CD4-positive, CD25-positive, alpha-beta regulatory T cell (primary cell): ENCODE measurements around the gene RNF128. TPM values are rescaled to one million over a fixed set of nuclear protein-coding genes. Genes with fewer than 3 reads are reported as not detected.
A peak's percentile ranks its signal among the peaks of the same experiment; 100 is the strongest.

Experiments
- ATAC-seq, 2 donors: fragments of 150-1000 bp; cut with Tn5 transposase; one replicate each; pipeline ENCODE4 v1.10.0; 2021; ENCODE audit warnings: low read depth in 2 of 2, moderate number of reproducible peaks in 2 of 2, moderate library complexity in 1 of 2
- DNase-seq, 3 donors: peaks; one replicate each; pipeline versions ENCODE4 v3.0.0 to v3.0.0-alpha.2; 2012 to 2022; ENCODE audit warnings: mixed read lengths in 1 of 3
- H3K27ac ChIP-seq: one replicate; pipeline ENCODE4 v1.7.0; 2013; ENCODE audit warnings: mild to moderate bottlenecking, low read length; ENCODE audit not compliant: insufficient read depth, poor library complexity, severe bottlenecking
- H3K27me3 ChIP-seq: one replicate; pipeline ENCODE4 v1.7.0; 2013; ENCODE audit warnings: low read length; ENCODE audit not compliant: control insufficient read depth, insufficient read depth
- H3K36me3 ChIP-seq: one replicate; pipeline ENCODE4 v1.7.0; 2013; ENCODE audit warnings: mild to moderate bottlenecking, low read length, moderate library complexity; ENCODE audit not compliant: control insufficient read depth, insufficient read depth
- H3K4me1 ChIP-seq: 2 replicates; pipeline ENCODE4 v1.7.0; 2013; ENCODE audit warnings: mild to moderate bottlenecking, low read length; ENCODE audit not compliant: insufficient read depth, control insufficient read depth, poor library complexity, severe bottlenecking
- H3K4me3 ChIP-seq: one replicate; pipeline ENCODE4 v1.7.0; 2013; ENCODE audit warnings: low read depth, mild to moderate bottlenecking, low read length, moderate library complexity
- H3K9me3 ChIP-seq, 2 experiments: 1 replicate in 1 of 2; 2 replicates in 1 of 2; pipeline ENCODE4 v1.7.0; 2013; ENCODE audit warnings: low read length in 2 of 2, mild to moderate bottlenecking in 1 of 2, moderate library complexity in 1 of 2; ENCODE audit not compliant: control insufficient read depth in 2 of 2
- H3K27ac Mint-ChIP-seq, 3 donors: one replicate each; pipeline ENCODE4 v1.8.0; 2020 to 2022; ENCODE audit warnings: mild to moderate bottlenecking in 3 of 3, mixed read lengths in 3 of 3, moderate library complexity in 2 of 3
- H3K27me3 Mint-ChIP-seq: one replicate; pipeline ENCODE4 v1.8.0; 2022; ENCODE audit warnings: mild to moderate bottlenecking, mixed read lengths
- H3K36me3 Mint-ChIP-seq: one replicate; pipeline ENCODE4 v1.8.0; 2020; ENCODE audit warnings: mixed read lengths
- H3K4me1 Mint-ChIP-seq, 4 donors: one replicate each; pipeline ENCODE4 v1.8.0; 2020 to 2022; ENCODE audit warnings: mixed read lengths in 4 of 4, mild to moderate bottlenecking in 1 of 4
- H3K4me3 Mint-ChIP-seq, 4 donors: one replicate each; pipeline ENCODE4 v1.8.0; 2020 to 2022; ENCODE audit warnings: mild to moderate bottlenecking in 4 of 4, mixed read lengths in 4 of 4, moderate library complexity in 3 of 4
- H3K9me3 Mint-ChIP-seq, 7 donors: one replicate each; pipeline ENCODE4 v1.8.0; 2020 to 2022; ENCODE audit warnings: mixed read lengths in 7 of 7, mild to moderate bottlenecking in 3 of 7, moderate library complexity in 2 of 7
- polyA plus RNA-seq, 4 donors: library from polyadenylated mRNA; unstranded; fragments of 300-500 nt; fragmentation: Illumina TruSeq; gene quantifications; one replicate each; pipeline ENCODE4 v1.2.3, GENCODE V29; 2021
- total RNA-seq: library from RNA; stranded (reverse); gene quantifications from one replicate; pipeline ENCODE4 v1.2.3, GENCODE V29; 2022

Gene RNF128
- total and polyA plus RNA-seq, 5 donors from 2014 or later = not detected

DNA sequence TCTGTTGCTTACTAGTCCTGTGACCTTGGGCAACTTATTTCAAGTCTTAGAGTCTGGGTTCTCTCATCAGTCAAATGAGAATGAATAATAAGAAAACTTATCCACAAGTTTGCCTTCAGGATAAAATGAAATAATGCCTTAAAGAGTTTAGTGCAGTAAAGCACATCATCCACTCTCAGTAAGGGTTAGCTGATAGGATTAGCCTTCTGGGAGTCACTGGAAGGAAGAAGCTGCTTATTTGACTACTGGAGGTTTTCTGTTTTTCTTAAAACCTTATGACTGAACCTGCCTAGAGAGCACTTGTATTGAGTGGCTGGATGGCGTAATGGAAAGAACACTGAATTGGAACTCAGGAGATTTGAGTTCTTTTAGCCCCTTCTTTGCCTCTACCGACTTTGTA is 1.8 kb downstream of the RNF128 start:
- no peak for ATAC-seq
- Histone ChIP-seq H3K27me3 (peaks cover 6% of the 10 kb centered on the region), H3K27ac (no peak overlapping the region), H3K36me3 (no peaks in the 10 kb centered on the region), H3K9me3 (no peaks in the 10 kb centered on the region), H3K4me1 (no peaks in the 10 kb centered on the region), H3K4me3 (no peak overlapping the region)
- Mint-ChIP-seq H3K36me3 (no peaks in the 10 kb centered on the region), H3K27ac (no peak overlapping the region), H3K4me3 (no peak overlapping the region), H3K27me3 (peaks cover 31% of the 10 kb centered on the region), H3K4me1 (peaks cover 0 to 7% (median 0%) of the 10 kb centered on the region in 4 donors), H3K9me3 (peaks cover 0 to 2% (median 0%) of the 10 kb centered on the region in 7 donors)
- DNase-seq = no peak

DNA sequence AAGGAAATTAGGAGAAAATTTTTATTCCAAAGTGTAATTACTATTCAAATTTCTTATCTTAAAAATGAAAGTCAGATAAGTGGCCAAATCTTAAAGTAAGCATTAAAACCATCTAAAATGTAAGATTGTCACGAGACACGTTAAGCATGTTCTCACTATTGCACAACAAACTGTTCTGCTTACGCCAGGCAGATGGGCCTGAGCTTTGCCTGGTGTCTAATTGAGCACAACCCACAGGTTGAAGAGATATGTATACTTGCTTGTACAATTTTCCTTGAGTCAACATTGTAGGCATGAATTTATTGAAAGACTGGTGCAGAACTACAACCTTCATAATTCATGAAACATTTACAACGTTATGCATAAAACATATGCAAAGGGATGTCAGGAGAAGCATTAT is 3.9 kb downstream of the RNF128 start:
- no peaks in the 10 kb centered on the region for H3K9me3 ChIP-seq
- H3K9me3 Mint-ChIP-seq = peaks cover 0 to 2% (median 0%) of the 10 kb centered on the region in 7 donors
- H3K4me3 Mint-ChIP-seq = no peak overlapping the region
- no peak for ATAC-seq
- peaks cover 18% of the 10 kb centered on the region for H3K27me3 Mint-ChIP-seq
- DNase-seq = no peak
- peaks cover 0 to 7% (median 0%) of the 10 kb centered on the region in 4 donors for H3K4me1 Mint-ChIP-seq
- peak overlapping the region in 1 of 3 donors; percentile 60 for H3K27ac Mint-ChIP-seq
- H3K27me3 ChIP-seq = peaks cover 6% of the 10 kb centered on the region
- no peaks in the 10 kb centered on the region for H3K36me3 Mint-ChIP-seq
- H3K27ac ChIP-seq = no peak overlapping the region
- no peaks in the 10 kb centered on the region for H3K36me3 ChIP-seq
- no peak overlapping the region for H3K4me3 ChIP-seq
- no peaks in the 10 kb centered on the region for H3K4me1 ChIP-seq

DNA sequence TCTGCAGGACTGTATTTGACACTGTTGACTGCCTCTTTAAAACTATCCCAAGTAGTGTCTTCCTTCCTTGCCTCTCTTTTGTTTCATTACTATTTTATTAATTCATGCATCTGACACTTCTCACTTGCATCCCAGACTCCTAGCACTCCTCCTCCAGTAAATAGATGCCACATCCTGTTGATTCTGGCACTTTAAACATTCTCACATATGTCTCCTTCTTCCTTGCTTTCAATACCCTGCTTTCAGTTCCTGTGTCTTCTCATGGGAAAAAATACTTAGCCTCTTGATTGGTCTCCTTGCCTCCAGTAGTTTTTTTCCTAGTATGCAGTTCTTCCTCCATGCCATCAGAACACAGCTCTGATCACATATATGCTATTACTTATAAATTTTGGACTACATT is 5.1 kb downstream of the RNF128 start:
- H3K36me3 ChIP-seq = no peaks in the 10 kb centered on the region
- DNase-seq (no peak), ATAC-seq (no peak)
- no peaks in the 10 kb centered on the region for H3K4me1 ChIP-seq
- Mint-ChIP-seq H3K4me3 (no peak overlapping the region), H3K4me1 (no peaks in the 10 kb centered on the region), H3K27me3 (peaks cover 9% of the 10 kb centered on the region), H3K9me3 (peaks cover 0 to 2% (median 0%) of the 10 kb centered on the region in 7 donors), H3K27ac (no peak overlapping the region), H3K36me3 (no peaks in the 10 kb centered on the region)
- no peaks in the 10 kb centered on the region for H3K27me3 ChIP-seq
- no peak overlapping the region for H3K27ac ChIP-seq
- H3K4me3 ChIP-seq = no peak overlapping the region
- H3K9me3 ChIP-seq = no peaks in the 10 kb centered on the region

DNA sequence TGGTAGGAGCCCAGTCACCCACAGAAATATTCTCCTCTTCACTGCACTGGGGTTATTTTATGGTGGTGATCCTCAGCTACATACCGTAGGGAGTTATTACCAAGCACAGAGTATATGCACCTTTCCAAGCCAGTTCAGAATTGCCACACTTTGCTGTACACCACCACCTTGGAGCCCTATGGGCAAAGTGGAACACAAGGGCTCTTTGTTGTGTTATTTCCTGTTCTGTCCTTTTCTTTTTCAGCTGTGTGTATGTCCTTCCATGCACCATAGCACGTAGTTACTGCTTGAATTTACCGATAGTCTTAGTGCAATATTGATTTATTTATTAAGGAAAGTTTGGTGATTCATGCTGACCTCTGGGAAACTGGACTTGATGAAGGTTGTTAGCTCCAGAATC is 8.3 kb downstream of the RNF128 start:
- ATAC-seq (no peak), DNase-seq (no peak)
- H3K4me3 ChIP-seq = no peak overlapping the region
- no peaks in the 10 kb centered on the region for H3K9me3 ChIP-seq
- Mint-ChIP-seq H3K4me3 (no peak overlapping the region), H3K27me3 (no peaks in the 10 kb centered on the region), H3K9me3 (peaks cover 0 to 2% (median 0%) of the 10 kb centered on the region in 7 donors), H3K36me3 (no peaks in the 10 kb centered on the region), H3K4me1 (no peaks in the 10 kb centered on the region), H3K27ac (no peak overlapping the region)
- H3K27me3 ChIP-seq = no peaks in the 10 kb centered on the region
- no peaks in the 10 kb centered on the region for H3K36me3 ChIP-seq
- no peak overlapping the region for H3K27ac ChIP-seq
- H3K4me1 ChIP-seq = no peaks in the 10 kb centered on the region

DNA sequence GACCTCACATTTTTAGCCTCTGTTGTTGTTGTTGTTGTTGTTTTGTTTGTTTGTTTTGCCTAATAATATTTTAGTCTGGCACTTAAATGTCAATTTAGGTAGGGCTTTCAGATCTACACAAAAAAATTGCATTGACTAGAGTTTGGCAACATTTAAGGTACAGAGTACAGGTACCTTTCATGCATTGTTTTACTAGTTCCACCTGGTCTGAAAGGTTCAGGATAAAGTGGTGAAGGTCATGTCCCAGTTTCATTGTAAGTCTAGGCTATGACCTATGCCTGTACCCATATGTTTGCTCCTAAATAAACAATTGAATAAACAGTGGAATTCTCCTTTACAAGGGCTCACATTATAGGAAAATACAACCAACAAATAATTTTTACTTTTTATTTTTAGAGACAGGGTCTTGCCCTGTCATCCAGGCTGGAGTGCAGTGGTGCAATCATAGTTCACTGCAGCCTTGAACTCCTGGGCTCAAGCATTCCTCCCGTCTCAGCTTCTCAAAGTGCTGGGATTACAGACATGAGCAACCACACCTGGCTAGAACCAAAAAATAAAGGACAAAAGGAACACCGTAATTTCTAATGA is 13.8 kb downstream of the RNF128 start:
- no peak for DNase-seq
- no peak overlapping the region for H3K4me3 Mint-ChIP-seq
- Histone ChIP-seq H3K27ac (no peak overlapping the region), H3K36me3 (no peaks in the 10 kb centered on the region), H3K27me3 (no peaks in the 10 kb centered on the region), H3K4me1 (no peaks in the 10 kb centered on the region), H3K4me3 (no peak overlapping the region), H3K9me3 (no peaks in the 10 kb centered on the region)
- no peak for ATAC-seq
- no peak overlapping the region for H3K27ac Mint-ChIP-seq
- H3K9me3 Mint-ChIP-seq = peaks cover 0 to 2% (median 0%) of the 10 kb centered on the region in 7 donors
- H3K27me3 Mint-ChIP-seq = no peaks in the 10 kb centered on the region
- H3K36me3 Mint-ChIP-seq = no peaks in the 10 kb centered on the region
- no peaks in the 10 kb centered on the region for H3K4me1 Mint-ChIP-seq

DNA sequence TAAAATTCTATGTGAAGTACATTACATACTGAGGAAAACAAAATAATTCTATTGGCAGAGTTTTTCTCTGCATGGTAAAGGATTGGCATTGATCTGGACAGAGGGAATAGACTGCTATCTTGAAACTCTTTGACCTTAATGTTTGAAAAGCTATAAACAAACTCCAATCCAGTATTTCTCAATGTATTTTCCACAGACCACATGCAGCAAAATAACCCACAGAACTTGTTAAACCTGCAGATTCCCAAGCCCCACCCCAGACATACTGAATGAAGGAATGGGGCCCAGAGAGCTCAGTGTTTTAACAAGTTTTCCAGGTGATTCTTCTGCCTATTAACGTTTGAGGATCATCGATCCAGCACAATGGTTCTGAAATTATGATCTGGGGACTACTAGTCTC is 15.7 kb downstream of the RNF128 start:
- no peak for ATAC-seq
- Histone ChIP-seq H3K4me1 (no peaks in the 10 kb centered on the region), H3K36me3 (no peaks in the 10 kb centered on the region), H3K9me3 (no peaks in the 10 kb centered on the region), H3K27ac (no peak overlapping the region), H3K27me3 (no peaks in the 10 kb centered on the region), H3K4me3 (no peak overlapping the region)
- Mint-ChIP-seq H3K27me3 (no peaks in the 10 kb centered on the region), H3K36me3 (no peaks in the 10 kb centered on the region), H3K4me1 (no peaks in the 10 kb centered on the region), H3K27ac (no peak overlapping the region), H3K9me3 (no peaks in the 10 kb centered on the region), H3K4me3 (no peak overlapping the region)
- no peak for DNase-seq

DNA sequence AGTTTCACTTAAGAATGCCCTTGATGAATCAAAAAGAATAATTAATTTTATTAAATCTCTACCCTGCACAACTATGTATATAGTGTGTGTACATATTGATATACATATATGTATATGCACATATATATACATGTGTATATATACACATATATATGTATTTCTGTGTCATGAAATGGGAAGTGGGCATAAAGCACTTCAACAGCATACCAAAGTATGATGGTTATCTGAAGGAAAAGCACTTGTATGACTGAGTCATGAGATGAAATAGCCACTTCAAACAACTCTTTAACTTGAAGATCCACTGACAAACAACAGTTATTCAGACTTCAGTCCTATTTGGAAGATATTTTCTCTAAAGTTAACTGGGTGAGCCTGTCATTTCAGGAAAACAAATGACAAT is 16.3 kb downstream of the RNF128 start:
- DNase-seq (no peak), ATAC-seq (no peak)
- Mint-ChIP-seq H3K4me3 (no peak overlapping the region), H3K27ac (no peak overlapping the region), H3K9me3 (no peaks in the 10 kb centered on the region), H3K27me3 (no peaks in the 10 kb centered on the region), H3K4me1 (no peaks in the 10 kb centered on the region), H3K36me3 (no peaks in the 10 kb centered on the region)
- no peaks in the 10 kb centered on the region for H3K9me3 ChIP-seq
- no peaks in the 10 kb centered on the region for H3K27me3 ChIP-seq
- H3K36me3 ChIP-seq = no peaks in the 10 kb centered on the region
- no peaks in the 10 kb centered on the region for H3K4me1 ChIP-seq
- no peak overlapping the region for H3K4me3 ChIP-seq
- H3K27ac ChIP-seq = no peak overlapping the region

DNA sequence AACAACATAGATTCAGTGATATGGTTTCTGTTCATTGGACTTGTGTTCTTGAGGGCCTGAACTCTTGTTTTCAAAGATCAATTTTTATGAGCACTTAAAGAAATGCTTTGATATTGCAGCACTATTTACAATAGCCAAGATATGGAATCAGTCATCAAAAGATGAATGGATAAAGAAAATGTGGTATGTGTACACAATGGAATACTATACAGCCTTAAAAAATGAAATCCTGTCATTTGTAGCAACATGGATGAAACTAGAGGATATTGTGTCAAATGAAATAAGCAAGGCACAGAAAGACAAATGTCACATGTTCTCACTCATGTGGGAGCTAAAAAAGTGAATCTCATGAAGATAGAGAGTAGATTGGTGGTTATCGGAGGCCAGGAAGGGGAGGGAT is 21.9 kb downstream of the RNF128 start:
- no peaks in the 10 kb centered on the region for H3K4me1 ChIP-seq
- H3K27me3 Mint-ChIP-seq = no peaks in the 10 kb centered on the region
- H3K9me3 Mint-ChIP-seq = peaks cover 0 to 5% (median 2%) of the 10 kb centered on the region in 7 donors
- H3K36me3 Mint-ChIP-seq = no peaks in the 10 kb centered on the region
- ATAC-seq (no peak), DNase-seq (no peak)
- no peak overlapping the region for H3K4me3 ChIP-seq
- H3K27ac ChIP-seq = no peak overlapping the region
- no peaks in the 10 kb centered on the region for H3K9me3 ChIP-seq
- H3K27me3 ChIP-seq = no peaks in the 10 kb centered on the region
- H3K36me3 ChIP-seq = no peaks in the 10 kb centered on the region
- H3K4me3 Mint-ChIP-seq = no peak overlapping the region
- H3K27ac Mint-ChIP-seq = no peak overlapping the region
- no peaks in the 10 kb centered on the region for H3K4me1 Mint-ChIP-seq
